Fibroblast of the conjunctiva (primary cell): ENCODE results near the gene CENPP.

Experiments
- DNase-seq: peaks from one replicate; pipeline ENCODE4 v3.0.0-alpha.2; 2010; ENCODE audit warnings: low read depth

CENPP gene

DNA sequence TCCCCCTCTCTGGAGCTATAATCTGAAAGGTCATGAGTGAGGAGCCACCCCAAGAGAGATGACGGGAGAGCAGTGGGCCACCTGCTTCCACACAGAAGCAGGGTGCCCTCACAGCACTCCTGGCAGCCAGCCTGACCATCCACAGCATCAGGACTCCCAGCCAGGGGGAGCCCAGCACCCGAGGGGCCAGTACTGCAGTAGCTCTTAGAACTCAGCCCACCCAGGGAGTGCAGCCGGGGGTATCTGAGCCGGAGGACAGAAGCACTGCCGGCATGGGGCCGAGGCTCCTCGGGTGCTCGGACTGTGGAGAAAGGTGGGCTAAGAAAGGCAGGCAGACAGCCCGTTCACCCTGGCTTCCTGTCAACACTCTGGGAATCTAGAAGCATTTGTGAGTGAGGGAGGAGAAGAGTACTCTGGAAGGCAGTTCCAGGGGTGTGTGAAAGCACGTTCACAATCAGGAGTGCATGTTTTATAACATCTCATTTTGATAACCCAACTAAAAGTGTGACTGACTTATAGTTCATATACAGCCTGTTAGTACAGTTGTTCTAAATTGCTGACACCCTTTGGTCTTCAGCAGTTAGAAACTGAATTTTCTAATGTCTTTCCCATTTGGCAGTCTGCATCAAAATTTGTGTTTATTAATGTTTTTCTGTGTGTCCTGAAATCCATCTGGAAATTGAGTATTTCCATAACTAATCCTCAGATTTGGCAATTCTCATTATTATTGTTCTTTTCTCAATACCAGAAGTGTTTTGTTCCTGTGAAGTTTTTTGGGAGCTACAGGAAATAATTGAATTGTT lies 182.5 kb downstream of the CENPP start:
- no peak for DNase-seq

DNA sequence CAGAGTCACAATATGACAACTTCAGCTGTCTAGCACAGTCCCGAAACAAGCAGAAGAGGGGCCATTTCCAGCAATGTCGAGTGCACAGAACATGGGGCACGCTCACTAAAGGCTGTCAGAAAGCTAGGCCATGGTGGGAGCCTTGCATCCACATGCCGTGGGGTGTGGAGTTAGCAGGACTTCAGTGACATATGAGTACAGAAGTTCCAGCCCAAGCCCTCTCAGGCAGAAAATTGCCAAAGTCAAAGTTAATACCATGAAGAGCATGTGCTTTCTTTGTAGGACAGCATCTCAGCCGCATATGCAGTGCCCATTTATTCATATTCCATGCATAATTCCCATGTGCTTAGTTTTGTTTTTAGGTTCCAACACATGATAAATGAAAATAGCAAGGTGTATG lies 183.3 kb downstream of the CENPP start:
- DNase-seq = no peak

DNA sequence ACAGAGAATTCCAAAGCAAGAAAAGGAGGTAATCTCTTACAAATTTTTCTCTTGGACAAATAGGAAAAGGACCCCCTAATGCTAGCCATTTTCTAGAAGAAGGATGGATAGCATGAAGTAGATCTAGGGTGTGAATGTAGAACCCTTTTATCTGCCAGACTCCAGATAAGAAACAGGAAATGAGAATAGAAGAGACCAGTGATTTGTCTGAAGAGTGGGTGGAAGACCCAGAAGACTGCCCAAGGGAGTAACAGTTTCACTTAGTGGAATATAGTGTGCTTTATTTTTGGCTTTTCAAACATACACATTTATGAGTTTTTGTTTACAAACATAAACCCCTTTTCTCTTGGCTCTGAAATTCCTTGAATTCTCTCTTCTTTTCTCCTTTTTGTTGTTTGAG lies 185.0 kb downstream of the CENPP start:
- DNase-seq = no peak

DNA sequence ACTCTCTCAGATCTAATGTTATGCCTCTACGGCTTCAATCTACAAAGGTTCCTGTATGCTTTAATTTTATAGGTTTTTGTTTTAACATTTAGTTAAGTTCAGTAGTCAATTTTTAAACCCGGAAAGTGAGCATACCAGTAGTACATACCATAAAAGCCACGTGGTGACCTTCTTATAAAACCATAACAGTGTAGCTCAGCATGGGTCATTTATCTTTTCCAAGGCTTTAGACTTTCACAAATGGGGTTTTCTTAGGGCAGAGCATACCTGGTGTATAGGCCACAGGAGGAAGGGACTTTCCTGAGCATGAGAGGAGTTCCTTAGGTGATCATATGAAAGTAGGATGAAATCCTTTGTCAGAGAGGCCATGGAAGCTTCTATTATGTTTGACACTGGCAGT lies 186.9 kb downstream of the CENPP start:
- DNase-seq = no peak

DNA sequence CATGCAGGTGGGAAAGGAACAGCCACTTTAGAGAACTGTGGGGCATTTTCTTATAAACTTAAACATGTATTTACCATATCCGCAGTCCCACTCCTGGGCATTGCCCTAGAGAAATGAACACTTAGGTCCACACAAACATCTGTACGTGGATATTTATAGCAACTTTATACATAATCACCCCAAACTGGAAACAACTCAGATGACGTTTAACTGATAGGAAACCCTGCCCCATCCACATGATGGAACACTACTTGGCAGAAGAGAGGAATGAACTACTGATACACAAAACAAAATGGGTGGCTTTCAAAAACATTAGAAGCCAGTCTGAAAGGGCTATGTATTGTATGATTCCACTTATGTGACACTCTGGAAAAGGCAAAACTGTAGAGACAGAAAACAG lies 187.6 kb downstream of the CENPP start:
- no peak for DNase-seq

DNA sequence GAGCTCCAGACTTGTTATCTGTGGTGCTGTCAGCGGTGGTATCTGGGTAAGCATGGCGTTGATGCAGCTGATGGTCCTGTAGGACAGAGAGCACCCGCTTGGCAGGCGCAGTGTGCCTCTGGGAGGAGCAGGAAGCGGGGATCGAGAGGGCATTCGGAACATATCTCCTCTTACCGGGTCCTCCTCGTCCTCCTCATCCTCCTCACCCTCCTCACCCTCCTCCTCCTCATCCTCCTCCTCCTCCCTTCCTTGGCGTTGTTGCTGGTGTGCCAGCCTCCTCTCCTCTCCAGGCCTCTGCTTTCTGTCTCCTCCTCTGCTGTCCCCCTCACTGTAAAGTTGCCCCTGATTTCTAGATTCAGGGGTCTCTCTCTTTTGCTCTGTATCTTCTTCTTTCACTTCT lies 188.9 kb downstream of the CENPP start:
- DNase-seq = no peak

DNA sequence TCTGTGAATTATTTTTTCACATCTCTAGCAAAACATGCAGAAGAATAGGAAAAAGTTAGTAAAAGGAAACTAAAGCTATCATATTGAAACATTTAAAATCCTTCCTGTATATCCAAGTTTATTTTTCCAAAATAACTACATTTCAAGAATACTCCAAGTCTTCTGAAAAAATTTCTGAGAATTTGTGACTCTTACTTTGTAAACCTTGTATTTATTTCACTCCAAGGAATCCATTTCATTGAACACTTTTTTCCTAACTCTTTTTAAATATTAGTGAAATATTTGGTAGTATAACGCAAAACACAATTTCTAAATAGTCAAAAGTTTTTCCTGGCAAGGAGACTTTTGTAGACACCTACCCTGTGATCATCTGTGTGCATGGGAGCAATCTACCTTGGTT lies 190.8 kb downstream of the CENPP start:
- DNase-seq = no peak

DNA sequence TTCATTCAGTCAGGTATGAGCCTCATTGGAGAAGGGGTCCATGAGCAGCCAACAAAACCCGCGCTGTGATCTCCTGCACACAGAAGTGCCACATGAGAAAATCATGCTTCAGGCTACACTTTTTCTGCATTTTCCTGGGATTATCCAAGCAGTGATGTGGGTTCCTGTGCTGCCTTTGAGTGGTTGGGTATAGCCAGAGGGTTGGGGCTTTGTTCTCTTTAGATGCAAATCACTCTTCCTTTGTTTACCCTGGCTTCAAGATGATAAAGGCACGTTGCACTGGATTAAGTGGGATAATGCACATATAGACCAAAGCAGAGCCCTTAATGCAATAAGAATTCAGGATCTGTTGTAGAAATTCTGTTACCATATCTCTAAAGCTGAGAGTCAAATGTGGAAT lies 191.3 kb downstream of the CENPP start:
- DNase-seq = no peak

DNA sequence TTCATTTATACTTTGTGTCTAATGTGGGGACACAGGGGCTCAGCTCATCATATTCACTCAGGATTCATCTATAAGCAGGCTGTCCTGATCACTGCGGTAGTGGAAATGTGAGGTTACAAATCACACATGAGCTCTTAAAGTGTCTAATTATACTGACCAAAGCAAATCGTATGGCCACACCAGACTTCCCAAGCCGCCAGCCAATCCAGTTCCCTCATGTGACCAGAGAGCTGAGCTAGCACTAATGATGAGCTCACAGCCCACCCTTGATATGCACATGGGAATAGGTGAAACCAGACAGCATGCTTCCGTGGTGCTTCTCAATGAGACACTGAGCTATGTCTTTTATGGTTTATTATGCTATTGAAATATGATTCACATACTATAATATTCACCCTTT lies 192.4 kb downstream of the CENPP start:
- no peak for DNase-seq

DNA sequence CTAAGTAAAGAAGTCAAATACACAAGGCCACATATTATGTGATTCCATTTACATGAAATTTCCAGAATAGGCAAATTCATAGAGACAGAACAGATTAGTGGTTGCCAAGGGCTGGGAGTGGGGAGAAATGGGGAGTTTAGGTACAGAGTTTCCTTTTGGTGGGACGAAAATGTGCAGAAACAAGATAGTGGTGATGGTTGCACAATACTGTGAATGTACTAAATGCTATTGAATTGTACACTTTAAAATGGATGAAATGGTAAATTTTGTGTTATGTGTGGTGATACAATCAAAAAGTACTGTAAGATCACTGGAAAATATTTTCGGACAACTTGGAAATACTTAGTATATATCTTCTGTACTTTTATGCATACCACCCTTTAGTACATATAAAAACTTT lies 195.1 kb downstream of the CENPP start:
- DNase-seq = no peak

DNA sequence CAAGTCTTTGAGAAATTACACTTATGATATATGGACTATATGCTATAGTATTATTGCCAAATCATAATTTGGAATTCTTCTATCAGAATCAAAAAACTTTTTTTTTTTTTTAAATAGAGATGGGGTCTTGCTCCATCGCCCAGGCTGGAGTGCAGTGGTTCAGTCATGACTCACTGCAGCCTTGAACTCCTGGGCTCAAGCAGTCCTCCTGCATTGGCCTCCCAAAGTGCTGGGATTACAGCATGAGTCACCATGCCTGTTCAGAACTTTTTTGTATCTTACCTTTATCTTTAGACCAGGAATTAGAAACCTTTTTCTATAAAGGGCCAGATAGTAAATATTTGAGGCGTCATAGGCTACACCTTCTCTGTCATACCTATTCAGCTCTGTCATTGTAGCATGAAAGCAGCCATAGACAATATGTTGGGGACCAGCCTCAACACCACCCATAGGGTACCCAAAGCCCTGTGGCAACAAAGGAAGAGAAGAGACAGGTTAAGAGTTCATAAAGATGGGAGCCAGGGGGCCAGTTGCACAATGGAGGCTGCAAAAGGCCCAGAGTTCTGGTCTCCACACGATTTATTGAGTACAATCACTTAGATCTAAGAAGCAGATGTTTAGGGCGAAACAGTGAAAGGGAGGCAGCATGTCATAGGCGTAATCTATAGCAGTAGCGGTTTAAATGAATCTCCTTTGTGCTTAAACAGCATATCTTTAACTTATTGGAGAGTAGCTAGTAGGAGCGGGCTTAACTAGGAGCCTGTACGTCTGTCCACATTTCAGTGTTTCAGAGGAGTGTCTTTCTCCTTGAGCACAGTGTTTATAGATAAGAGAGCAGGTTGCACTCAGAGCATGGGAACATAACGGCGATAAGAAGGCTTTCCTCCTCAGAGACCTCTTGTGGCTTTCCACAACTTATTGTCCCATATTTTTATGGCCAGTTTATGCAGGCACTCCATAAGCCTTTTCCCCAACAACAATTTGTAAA lies 197.5 kb downstream of the CENPP start:
- DNase-seq = no peak

DNA sequence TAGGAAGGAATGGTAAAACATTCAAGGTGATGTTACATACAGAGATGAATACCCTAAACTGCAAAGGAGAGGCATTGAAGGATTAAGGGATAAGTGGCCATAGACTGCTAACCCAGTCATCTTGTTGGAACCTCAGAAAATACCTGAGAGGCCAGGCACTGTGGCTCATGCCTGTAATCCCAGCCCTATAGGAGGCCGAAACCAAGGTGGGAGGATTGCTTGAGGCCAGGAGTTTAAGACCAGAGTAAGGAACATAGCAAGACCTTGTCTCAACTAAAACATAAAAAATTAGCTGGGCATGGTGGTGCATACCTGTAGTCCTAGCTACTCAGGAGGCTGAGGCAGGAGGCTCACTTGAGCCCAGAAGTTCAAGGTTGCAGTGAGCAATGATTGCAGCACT lies 199.1 kb downstream of the CENPP start:
- DNase-seq = no peak

DNA sequence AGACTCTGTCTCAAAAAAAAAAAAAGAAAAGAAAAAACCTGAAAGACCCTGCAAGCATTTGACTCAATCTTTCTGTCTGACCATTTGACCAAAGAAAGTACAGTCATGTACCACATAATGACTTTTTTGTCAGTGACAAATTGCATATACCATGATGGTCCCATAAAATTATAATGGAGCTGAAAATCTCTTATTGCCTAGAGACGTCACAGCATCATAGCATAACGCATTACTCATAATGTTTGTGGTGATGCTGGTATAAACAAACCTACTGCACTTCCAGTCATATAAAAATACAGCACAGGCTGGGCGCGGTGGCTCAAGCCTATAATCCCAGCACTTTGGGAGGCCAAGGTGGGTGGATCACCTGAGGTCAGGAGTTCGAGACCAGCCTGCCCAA lies 199.6 kb downstream of the CENPP start:
- no peak for DNase-seq

DNA sequence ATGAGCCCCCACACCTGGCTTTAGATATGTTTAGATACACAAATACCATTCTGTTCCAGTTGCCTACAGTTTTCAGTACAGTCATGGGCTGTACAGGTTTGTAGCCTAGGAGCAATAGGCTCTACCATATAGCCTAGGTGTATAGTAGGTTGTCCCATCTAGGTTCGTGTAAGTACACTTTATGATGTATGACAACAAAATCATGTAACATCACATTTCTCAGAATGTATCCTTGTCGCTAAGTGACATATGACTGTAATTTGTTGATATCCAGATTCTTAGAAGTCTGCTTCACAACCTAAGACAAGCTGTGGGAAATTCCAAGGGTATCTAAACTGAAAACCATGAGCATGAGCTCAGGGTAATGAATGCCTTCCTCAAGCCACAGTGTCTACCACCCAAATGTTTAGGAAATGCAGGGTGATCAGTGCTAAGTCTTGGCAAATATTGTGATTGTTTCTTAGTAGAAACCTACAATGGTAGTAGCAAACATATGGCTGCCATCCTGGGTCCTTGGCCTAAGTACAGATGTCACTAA lies 201.6 kb downstream of the CENPP start:
- no peak for DNase-seq

DNA sequence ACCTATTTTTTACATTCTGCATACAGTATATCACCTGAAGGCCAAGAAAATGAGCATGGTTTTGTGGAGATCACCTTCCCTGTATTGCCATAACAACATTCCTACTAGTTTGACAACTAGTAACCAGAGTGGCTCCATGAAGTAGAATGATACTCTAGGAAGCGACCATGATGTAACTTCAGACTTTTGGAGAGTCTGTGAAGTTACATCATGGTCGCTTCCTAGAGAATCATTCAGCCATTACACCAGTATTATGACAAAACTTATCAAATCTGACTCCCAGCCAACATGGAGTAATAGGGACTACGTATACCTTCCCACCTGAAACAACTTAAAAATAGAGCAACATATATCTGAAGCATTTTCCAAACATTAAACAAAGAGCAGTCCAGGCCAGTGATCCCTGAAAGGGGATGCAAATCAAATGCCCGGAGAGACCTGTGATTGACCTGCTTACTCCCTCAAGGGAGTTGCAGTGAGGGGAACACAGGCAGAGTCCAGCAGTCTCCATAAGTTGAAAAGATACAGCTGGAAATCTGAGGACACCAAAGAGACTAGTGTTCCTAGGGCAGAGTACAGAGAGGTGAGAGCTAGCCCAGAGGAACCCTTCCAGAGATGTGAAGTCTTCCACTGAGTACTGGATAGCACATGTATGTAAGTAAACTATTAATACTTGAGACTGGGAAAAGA lies 202.2 kb downstream of the CENPP start:
- no peak for DNase-seq

DNA sequence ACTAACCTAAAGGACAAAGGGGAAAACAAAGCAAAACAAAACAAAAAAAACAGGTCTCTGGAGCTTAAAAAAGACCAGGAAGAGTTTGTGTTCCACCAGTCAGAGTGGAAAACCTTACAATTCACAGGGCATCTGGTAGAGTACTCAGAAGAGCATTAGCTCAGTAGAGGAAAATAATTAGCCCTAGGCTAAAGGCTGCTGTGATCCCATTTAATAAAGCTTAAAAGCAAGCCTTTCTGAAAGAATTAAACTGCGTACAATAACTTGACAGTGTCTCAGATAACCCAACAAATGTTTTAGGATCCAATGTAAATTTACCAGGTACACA lies 202.7 kb downstream of the CENPP start:
- no peak for DNase-seq

DNA sequence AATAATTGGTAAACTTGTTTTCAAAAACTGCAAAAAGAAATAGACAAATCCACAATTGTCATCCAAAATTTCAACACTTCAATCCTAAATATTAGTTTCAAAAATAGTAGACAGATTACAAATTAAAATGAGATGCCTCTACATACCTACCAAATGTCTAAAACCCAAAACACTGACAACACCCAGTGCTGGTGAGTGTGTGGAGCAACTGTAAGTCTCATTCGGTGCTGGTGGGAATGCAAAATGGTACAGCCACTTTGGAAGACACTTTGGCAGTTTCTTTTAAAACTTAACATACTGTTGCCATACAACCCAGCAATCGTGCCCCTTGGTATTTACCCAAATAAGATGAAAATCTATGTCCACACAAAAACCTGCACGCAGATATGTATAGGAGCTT lies 203.4 kb downstream of the CENPP start:
- no peak for DNase-seq

DNA sequence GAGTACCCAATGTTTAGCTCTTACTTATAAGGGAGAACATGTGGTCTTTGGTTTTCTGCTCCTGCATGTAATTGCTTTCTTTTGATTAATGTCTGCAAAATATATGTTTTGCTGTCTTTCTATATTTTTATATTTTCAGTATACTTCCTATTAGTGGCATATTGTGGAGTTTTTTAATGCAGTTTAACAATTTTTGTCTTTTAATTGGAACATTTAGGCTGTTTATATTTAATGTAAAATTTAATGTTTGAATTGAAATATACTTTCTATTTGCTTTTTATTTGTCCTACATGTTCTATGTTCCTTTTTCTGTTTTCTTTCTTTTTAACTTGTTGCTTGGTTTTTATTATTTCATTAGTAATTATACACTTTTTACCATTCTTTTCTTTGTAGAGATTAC lies 205.1 kb downstream of the CENPP start:
- no peak for DNase-seq

DNA sequence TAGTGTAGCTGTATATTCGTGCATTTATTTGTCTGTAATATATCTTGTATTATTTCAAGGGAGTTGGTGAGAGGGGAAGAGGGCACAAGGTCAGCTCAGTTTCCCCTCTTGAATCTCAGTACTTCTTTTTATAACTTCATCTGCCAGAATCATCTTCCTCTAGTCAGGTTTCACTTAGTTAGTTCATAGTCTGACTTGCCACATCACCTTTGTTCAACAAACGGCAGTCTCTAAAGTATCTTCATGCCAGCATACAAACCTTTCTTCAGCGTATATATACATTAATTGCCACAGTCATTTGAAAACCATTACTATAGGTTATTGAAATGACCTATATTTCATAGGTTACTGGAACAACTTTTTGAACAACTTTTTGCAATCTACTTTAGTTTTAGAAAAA lies 208.5 kb downstream of the CENPP start:
- DNase-seq = no peak

DNA sequence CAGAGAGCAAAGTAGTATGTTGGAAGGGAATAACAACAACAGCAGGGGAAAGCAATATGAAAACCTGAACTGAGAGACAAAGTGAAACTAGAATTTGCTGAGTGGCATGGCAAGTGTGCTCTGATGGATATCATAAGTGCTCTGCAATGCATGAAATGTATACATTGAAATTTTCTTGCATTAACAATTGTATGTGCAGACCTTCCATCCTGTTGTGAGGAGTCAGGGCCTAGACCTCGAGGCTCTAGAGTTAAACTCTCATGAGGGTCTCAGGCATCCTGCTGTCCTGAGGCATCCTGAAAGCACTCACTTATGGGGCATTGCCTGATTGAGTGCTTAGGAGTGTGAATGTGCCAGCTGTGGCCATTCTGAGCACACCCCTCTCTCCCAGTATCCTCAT lies 208.9 kb downstream of the CENPP start:
- no peak for DNase-seq

DNA sequence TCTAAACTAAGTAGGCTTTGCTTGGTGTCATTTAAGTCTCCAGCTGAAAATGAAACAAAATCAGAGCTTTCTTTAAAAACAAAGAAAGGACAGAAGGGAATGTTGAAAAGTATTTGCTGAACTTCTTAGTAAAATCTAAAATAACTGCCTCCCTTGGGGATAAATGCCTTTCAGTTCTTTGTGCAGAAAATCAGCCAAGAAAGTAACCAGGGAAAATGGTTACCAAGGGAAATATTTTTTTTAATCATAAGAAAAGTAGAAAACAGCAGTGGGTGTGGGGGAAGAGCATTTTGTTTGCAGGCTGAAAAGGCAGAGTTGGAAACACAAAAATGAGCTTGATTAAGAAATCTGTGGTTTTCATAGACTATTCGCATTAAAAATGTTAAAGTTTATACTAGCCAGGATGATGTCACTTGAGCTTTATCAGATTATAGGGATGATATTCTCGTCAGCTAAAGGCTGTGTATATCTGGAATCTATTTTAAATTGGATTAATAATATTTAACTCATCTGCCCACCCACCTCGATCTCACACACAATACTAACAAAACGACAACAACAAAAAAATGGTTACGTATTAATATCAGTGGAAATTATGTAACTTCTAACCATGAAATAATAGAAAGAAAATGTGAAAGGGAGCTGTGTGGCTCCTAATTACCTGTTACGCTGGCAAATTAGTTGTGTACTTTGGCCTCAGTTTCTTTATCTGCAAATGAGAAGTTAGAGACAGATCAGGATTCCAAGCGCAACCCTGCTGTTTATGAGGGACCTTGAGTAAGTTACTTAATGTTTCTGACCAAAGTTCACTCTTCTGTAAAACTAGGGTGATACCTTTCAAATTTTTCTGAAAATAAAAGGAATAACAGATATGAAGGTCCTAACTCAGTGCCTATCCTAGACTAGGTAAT lies 210.4 kb downstream of the CENPP start, which contains the start of gene ECM2:
Gene ECM2 (minus strand): TSS at position 51 of the 911 bp plus-strand sequence. CDS start 13,124 bp downstream, outside the sequence.
- peak; percentile 68 for DNase-seq
